Measurements from ENCODE around the gene XPNPEP2. TPM values are rescaled to one million over a fixed set of nuclear protein-coding genes. Genes with fewer than 3 reads are reported as not detected.

XPNPEP2 gene
- total RNA-seq, 1 experiment from 2014 or later, result not detected

DNA sequence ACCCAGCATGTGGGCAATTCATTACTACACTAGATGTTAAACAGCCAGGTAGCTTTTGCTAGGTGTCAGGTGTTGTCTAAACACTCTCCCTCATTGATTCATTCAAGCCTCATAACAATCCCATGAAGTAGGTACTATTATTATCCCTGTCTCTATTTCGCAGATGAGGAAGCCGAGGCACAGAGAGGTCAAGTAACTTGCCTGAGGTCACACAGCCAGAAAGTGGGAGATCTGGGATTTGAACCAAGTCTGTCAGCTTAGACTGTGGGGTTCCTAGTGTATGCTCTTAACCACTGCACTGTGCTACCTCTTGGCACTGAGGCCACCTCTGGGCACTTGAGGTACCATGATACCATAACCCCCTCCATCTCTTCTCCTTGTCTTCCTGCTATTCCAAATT is 17.4 kb upstream of the XPNPEP2 start:
- TF ChIP-seq EZH2 (IDR thresholded peaks at IDR 0.05; ENCODE audit: low read length, unreplicated experiment) (no peak), CTCF (conservative IDR thresholded peaks at IDR 0.05; ENCODE audit: low read depth, low read length) (no peak), EZH2phosphoT487 (IDR thresholded peaks at IDR 0.05; ENCODE audit: borderline replicate concordance, low read length) (no peak)
- BruUV-seq (replicated peaks), result no TSS peak
- H3K9me3 ChIP-seq (ENCODE audit: low read length), result no peaks in the 10 kb centered on the region
- H3F3A ChIP-seq (ENCODE audit: low read length, unreplicated experiment), result no peaks in the 10 kb centered on the region
- no peaks in the 10 kb centered on the region for H3K9me2 ChIP-seq (replicated peaks; ENCODE audit: low read length)
- H3K4me3 ChIP-seq (ENCODE audit: low read length), result no peak overlapping the region
- H4K20me1 ChIP-seq (ENCODE audit: low read length), result no peaks in the 10 kb centered on the region
- ChIA-PET CTCF (no interaction called here), POLR2A (ENCODE audit: unreplicated experiment) (no interaction called here)
- H3K27ac ChIP-seq (ENCODE audit: low read length), result no peak overlapping the region
- H3K79me2 ChIP-seq (ENCODE audit: low read length), result no peaks in the 10 kb centered on the region
- DNase-seq, result no peak
- peaks cover 34% of the 10 kb centered on the region for H3K4me1 ChIP-seq (ENCODE audit: insufficient read depth, low read length)
- no peak overlapping the region for H3K4me2 ChIP-seq (ENCODE audit: low read length)
- H3K27me3 ChIP-seq (ENCODE audit: low read length), result no peaks in the 10 kb centered on the region
- no peak for ATAC-seq
- no peak overlapping the region for H2AFZ ChIP-seq (ENCODE audit: low read length)
- no peaks in the 10 kb centered on the region for H3K36me3 ChIP-seq (ENCODE audit: low read depth, low read length)
- H3K9ac ChIP-seq (ENCODE audit: low read length), result no peak overlapping the region
- intact Hi-C loops (cut with micrococcal nuclease), result no loop called here

DNA sequence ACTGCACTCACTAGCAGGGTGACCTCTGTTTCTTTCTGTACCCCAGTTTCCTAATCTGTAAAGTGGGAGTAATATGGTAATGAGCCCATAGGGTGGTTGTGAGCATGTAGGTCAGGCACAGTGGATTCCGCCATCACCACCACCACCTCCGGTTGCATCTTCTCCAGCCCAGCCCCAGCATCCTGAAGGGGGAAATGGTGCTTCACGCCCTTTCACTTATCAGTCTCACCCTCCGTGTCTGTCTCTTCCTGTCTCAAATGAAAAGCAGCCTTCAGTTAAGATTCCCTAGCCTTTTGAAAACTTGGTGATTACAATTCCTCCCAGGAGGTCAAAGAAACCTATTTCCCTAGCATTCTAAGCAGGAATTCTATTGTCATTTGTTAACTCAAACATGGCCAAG is 16.9 kb upstream of the XPNPEP2 start:
- H3K9me3 ChIP-seq (ENCODE audit: low read length), result no peaks in the 10 kb centered on the region
- H3K4me3 ChIP-seq (ENCODE audit: low read length), result no peak overlapping the region
- intact Hi-C loops (cut with micrococcal nuclease), result no loop called here
- no peak for TF ChIP-seq EZH2phosphoT487 (IDR thresholded peaks at IDR 0.05; ENCODE audit: borderline replicate concordance, low read length)
- TF ChIP-seq CTCF (conservative IDR thresholded peaks at IDR 0.05; ENCODE audit: low read depth, low read length), result no peak
- TF ChIP-seq EZH2 (IDR thresholded peaks at IDR 0.05; ENCODE audit: low read length, unreplicated experiment), result no peak
- H3K27ac ChIP-seq (ENCODE audit: low read length), result no peak overlapping the region
- no peak overlapping the region for H3K9ac ChIP-seq (ENCODE audit: low read length)
- H3F3A ChIP-seq (ENCODE audit: low read length, unreplicated experiment), result no peaks in the 10 kb centered on the region
- no peak overlapping the region for H2AFZ ChIP-seq (ENCODE audit: low read length)
- no peaks in the 10 kb centered on the region for H3K36me3 ChIP-seq (ENCODE audit: low read depth, low read length)
- H3K4me2 ChIP-seq (ENCODE audit: low read length), result no peak overlapping the region
- no peak for DNase-seq
- H3K4me1 ChIP-seq (ENCODE audit: insufficient read depth, low read length), result peaks cover 34% of the 10 kb centered on the region
- ChIA-PET CTCF (no interaction called here), POLR2A (ENCODE audit: unreplicated experiment) (no interaction called here)
- H3K79me2 ChIP-seq (ENCODE audit: low read length), result no peaks in the 10 kb centered on the region
- no peaks in the 10 kb centered on the region for H3K9me2 ChIP-seq (replicated peaks; ENCODE audit: low read length)
- H4K20me1 ChIP-seq (ENCODE audit: low read length), result no peaks in the 10 kb centered on the region
- no peaks in the 10 kb centered on the region for H3K27me3 ChIP-seq (ENCODE audit: low read length)
- no TSS peak for BruUV-seq (replicated peaks)
- ATAC-seq, result no peak

DNA sequence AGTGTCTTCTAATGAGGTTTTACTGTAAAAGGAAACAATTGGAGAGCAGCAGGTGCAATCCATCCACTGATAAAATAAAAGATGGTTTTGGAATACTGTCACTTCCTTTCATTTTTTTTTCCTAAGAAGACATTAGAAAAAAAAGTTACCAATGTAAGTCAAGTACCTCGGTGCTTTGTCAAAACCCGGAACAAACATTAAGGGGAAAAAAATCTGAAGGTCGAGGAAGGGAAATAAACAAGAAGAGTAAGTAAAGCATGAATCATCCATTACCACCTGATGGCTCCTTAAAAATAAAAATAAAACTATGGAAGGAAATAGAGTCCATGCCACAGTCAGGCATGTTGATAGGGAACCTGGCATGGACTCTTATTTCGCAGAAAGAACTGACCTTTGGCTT is 15.3 kb upstream of the XPNPEP2 start:
- no TSS peak for BruUV-seq (replicated peaks)
- DNase-seq, result peak; percentile 65
- Histone ChIP-seq H3K27ac (ENCODE audit: low read length) (no peak overlapping the region), H4K20me1 (ENCODE audit: low read length) (no peaks in the 10 kb centered on the region), H3K4me2 (ENCODE audit: low read length) (no peak overlapping the region), H3K9ac (ENCODE audit: low read length) (no peak overlapping the region), H3K4me1 (ENCODE audit: insufficient read depth, low read length) (peaks cover 24% of the 10 kb centered on the region), H3K36me3 (ENCODE audit: low read depth, low read length) (no peaks in the 10 kb centered on the region), H3K79me2 (ENCODE audit: low read length) (no peaks in the 10 kb centered on the region), H3F3A (ENCODE audit: low read length, unreplicated experiment) (no peaks in the 10 kb centered on the region), H3K9me3 (ENCODE audit: low read length) (no peaks in the 10 kb centered on the region), H3K4me3 (ENCODE audit: low read length) (no peak overlapping the region), H2AFZ (ENCODE audit: low read length) (no peak overlapping the region), H3K9me2 (replicated peaks; ENCODE audit: low read length) (no peaks in the 10 kb centered on the region), H3K27me3 (ENCODE audit: low read length) (no peaks in the 10 kb centered on the region)
- TF ChIP-seq EZH2phosphoT487 (IDR thresholded peaks at IDR 0.05; ENCODE audit: borderline replicate concordance, low read length) (no peak), CTCF (conservative IDR thresholded peaks at IDR 0.05; ENCODE audit: low read depth, low read length) (no peak)
- ChIA-PET CTCF (no interaction called here), POLR2A (ENCODE audit: unreplicated experiment) (no interaction called here)
- peak; percentile 27 for ATAC-seq
- intact Hi-C loops (cut with micrococcal nuclease), result no loop called here
